HEK293 (cell line): ENCODE results near the gene CCDC117.

Experiments
- CTCF ChIA-PET: fragments of 350-600 bp; formaldehyde crosslinking; extraction: SDS; loops from one replicate; lab custom pipeline; 2021; ENCODE audit warnings: antibody characterized with exemption; lab: Yijun Ruan, JAX
- POLR2A ChIA-PET: fragments of 300-600 bp; formaldehyde crosslinking; extraction: SDS; loops from one replicate; lab custom pipeline; 2020; ENCODE audit warnings: antibody characterized with exemption, inconsistent platforms; lab: Yijun Ruan, JAX
- H3K27ac ChIP-seq: fragments of 200-500 bp; sonication (Bioruptor generic); 2 replicates; pipeline ENCODE4 v1.5.1; 2014; ENCODE audit warnings: low read depth, low read length, control low read depth, inconsistent platforms; ENCODE audit errors: extremely low read depth
- H3K36me3 ChIP-seq, 2 experiments: fragments of 200-500 bp in 1 of 2; sonication (Bioruptor generic) in 1 of 2; 1 replicate in 1 of 2; 2 replicates in 1 of 2; pipeline ENCODE4 v1.5.1; 2014 to 2017; ENCODE audit warnings: inconsistent platforms in 2 of 2, low read length in 2 of 2; ENCODE audit not compliant: control insufficient read depth in 2 of 2, insufficient read depth in 1 of 2
- H3K4me1 ChIP-seq: fragments of 200-500 bp; sonication (Bioruptor generic); 2 replicates; pipeline ENCODE4 v1.5.1; 2014; ENCODE audit warnings: mild to moderate bottlenecking, low read length, inconsistent platforms; ENCODE audit not compliant: control insufficient read depth, insufficient read depth
- H3K4me3 ChIP-seq: 2 replicates; pipeline ENCODE4 v1.5.1; 2011; ENCODE audit warnings: low read depth, mild to moderate bottlenecking, control low read depth, low read length, moderate library complexity
- H3K9me3 ChIP-seq: fragments of 200-500 bp; sonication (Bioruptor generic); 2 replicates; pipeline ENCODE4 v1.5.1; 2014; ENCODE audit warnings: low read depth, low read length, inconsistent platforms; ENCODE audit not compliant: control insufficient read depth, insufficient read depth
- FEZF1 ChIP-seq: fragments of 450-650 bp; formaldehyde crosslinking; IDR thresholded peaks from 2 replicates; pipeline ENCODE4 v1.5.1; 2016; ENCODE audit warnings: missing biosample characterization, missing genetic modification characterization
- IKZF3 ChIP-seq: fragments of 450-650 bp; IDR thresholded peaks from 2 replicates; pipeline ENCODE4 v1.5.0; 2018; ENCODE audit warnings: missing biosample characterization, mild to moderate bottlenecking, missing genetic modification characterization, moderate library complexity
- KLF10 ChIP-seq: fragments of 450-650 bp; IDR thresholded peaks from 2 replicates; pipeline ENCODE4 v1.5.1; 2018; ENCODE audit warnings: missing biosample characterization, mild to moderate bottlenecking, missing genetic modification characterization
- KLF8 ChIP-seq: fragments of 450-650 bp; formaldehyde crosslinking; IDR thresholded peaks from 2 replicates; pipeline ENCODE4 v1.5.1; 2016; ENCODE audit warnings: missing biosample characterization, missing genetic modification characterization
- SP2 ChIP-seq: fragments of 450-650 bp; formaldehyde crosslinking; IDR thresholded peaks from 2 replicates; pipeline ENCODE4 v1.5.1; 2016; ENCODE audit warnings: missing biosample characterization, missing genetic modification characterization
- SP3 ChIP-seq: fragments of 450-650 bp; formaldehyde crosslinking; IDR thresholded peaks from 2 replicates; pipeline ENCODE4 v1.5.1; 2016; ENCODE audit warnings: missing biosample characterization, missing genetic modification characterization
- SP7 ChIP-seq: fragments of 450-650 bp; formaldehyde crosslinking; IDR thresholded peaks from 2 replicates; pipeline ENCODE4 v1.5.1; 2016; ENCODE audit warnings: missing biosample characterization, missing genetic modification characterization
- YY1 ChIP-seq: fragments of 450-650 bp; formaldehyde crosslinking; IDR thresholded peaks from 2 replicates; pipeline ENCODE4 v1.5.1; 2018; ENCODE audit warnings: missing biosample characterization, missing genetic modification characterization
- ZBTB17 ChIP-seq: fragments of 450-650 bp; formaldehyde crosslinking; IDR thresholded peaks from 2 replicates; pipeline ENCODE4 v1.5.1; 2016; ENCODE audit warnings: missing biosample characterization, missing genetic modification characterization
- ZBTB20 ChIP-seq: fragments of 450-650 bp; formaldehyde crosslinking; IDR thresholded peaks from 2 replicates; pipeline ENCODE4 v1.5.1; 2016; ENCODE audit warnings: missing biosample characterization, missing genetic modification characterization
- ZEB2 ChIP-seq: fragments of 450-650 bp; formaldehyde crosslinking; IDR thresholded peaks from 2 replicates; pipeline ENCODE4 v1.5.1; 2016; ENCODE audit warnings: missing biosample characterization, missing genetic modification characterization
- ZIC2 ChIP-seq: fragments of 450-650 bp; formaldehyde crosslinking; IDR thresholded peaks from 2 replicates; pipeline ENCODE4 v1.5.1; 2016; ENCODE audit warnings: missing biosample characterization, missing genetic modification characterization
- ZNF146 ChIP-seq: fragments of 450-650 bp; formaldehyde crosslinking; IDR thresholded peaks from 2 replicates; pipeline ENCODE4 v1.5.1; 2016; ENCODE audit warnings: missing biosample characterization, missing genetic modification characterization
- ZNF2 ChIP-seq: fragments of 450-650 bp; formaldehyde crosslinking; IDR thresholded peaks from 2 replicates; pipeline ENCODE4 v1.5.1; 2016; ENCODE audit warnings: missing biosample characterization, missing genetic modification characterization
- ZNF292 ChIP-seq: fragments of 450-650 bp; formaldehyde crosslinking; IDR thresholded peaks from 2 replicates; pipeline ENCODE4 v1.5.1; 2016; ENCODE audit warnings: low read depth, missing biosample characterization, missing genetic modification characterization, borderline replicate concordance
- ZNF394 ChIP-seq: fragments of 450-650 bp; formaldehyde crosslinking; IDR thresholded peaks from 2 replicates; pipeline ENCODE4 v1.5.1; 2016; ENCODE audit warnings: missing biosample characterization, missing genetic modification characterization, mild to moderate bottlenecking, moderate library complexity, borderline replicate concordance
- ZNF596 ChIP-seq: fragments of 450-650 bp; IDR thresholded peaks from 2 replicates; pipeline ENCODE4 v1.5.0; 2018; ENCODE audit warnings: missing biosample characterization, mild to moderate bottlenecking, missing genetic modification characterization, moderate library complexity
- ZNF626 ChIP-seq: fragments of 450-650 bp; sonication (Bioruptor Pico); formaldehyde crosslinking; IDR thresholded peaks from 2 replicates; pipeline ENCODE4 v1.5.1; 2018; ENCODE audit warnings: missing biosample characterization, missing genetic modification characterization, inconsistent platforms
- ZNF654 ChIP-seq: fragments of 450-650 bp; formaldehyde crosslinking; IDR thresholded peaks from 2 replicates; pipeline ENCODE4 v1.5.1; 2016; ENCODE audit warnings: low read depth, missing biosample characterization, missing genetic modification characterization
- ZNF664 ChIP-seq: fragments of 450-650 bp; formaldehyde crosslinking; IDR thresholded peaks from 2 replicates; pipeline ENCODE4 v1.5.1; 2016; ENCODE audit warnings: missing biosample characterization, missing genetic modification characterization
- ZNF76 ChIP-seq: fragments of 450-650 bp; formaldehyde crosslinking; IDR thresholded peaks from 2 replicates; pipeline ENCODE4; 2016; ENCODE audit warnings: low read depth, missing biosample characterization, missing genetic modification characterization, borderline replicate concordance
- ZXDB ChIP-seq: fragments of 450-650 bp; formaldehyde crosslinking; IDR thresholded peaks from 2 replicates; pipeline ENCODE4 v1.5.1; 2016; ENCODE audit warnings: missing biosample characterization, missing genetic modification characterization
- TF ChIP-seq, protein P1 (sequence below): fragments of 450-650 bp; formaldehyde crosslinking; IDR thresholded peaks from 2 replicates; pipeline ENCODE4 v1.5.1; 2016; ENCODE audit warnings: missing biosample characterization, missing genetic modification characterization
- TF ChIP-seq, protein P2 (sequence below): fragments of 450-650 bp; formaldehyde crosslinking; IDR thresholded peaks from 2 replicates; pipeline ENCODE4 v1.5.1; 2016; ENCODE audit warnings: missing biosample characterization, missing genetic modification characterization
- TF ChIP-seq, protein P3 (sequence below): fragments of 450-650 bp; formaldehyde crosslinking; IDR thresholded peaks from 2 replicates; pipeline ENCODE4 v1.5.1; 2017; ENCODE audit warnings: missing biosample characterization, missing genetic modification characterization
- TF ChIP-seq, protein P4 (sequence below): fragments of 450-650 bp; formaldehyde crosslinking; IDR thresholded peaks from 2 replicates; pipeline ENCODE4 v1.5.1; 2016; ENCODE audit warnings: missing biosample characterization, missing genetic modification characterization

Gene CCDC117, protein sequence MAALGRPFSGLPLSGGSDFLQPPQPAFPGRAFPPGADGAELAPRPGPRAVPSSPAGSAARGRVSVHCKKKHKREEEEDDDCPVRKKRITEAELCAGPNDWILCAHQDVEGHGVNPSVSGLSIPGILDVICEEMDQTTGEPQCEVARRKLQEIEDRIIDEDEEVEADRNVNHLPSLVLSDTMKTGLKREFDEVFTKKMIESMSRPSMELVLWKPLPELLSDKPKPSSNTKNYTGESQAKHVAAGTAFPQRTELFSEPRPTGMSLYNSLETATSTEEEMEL

DNA sequence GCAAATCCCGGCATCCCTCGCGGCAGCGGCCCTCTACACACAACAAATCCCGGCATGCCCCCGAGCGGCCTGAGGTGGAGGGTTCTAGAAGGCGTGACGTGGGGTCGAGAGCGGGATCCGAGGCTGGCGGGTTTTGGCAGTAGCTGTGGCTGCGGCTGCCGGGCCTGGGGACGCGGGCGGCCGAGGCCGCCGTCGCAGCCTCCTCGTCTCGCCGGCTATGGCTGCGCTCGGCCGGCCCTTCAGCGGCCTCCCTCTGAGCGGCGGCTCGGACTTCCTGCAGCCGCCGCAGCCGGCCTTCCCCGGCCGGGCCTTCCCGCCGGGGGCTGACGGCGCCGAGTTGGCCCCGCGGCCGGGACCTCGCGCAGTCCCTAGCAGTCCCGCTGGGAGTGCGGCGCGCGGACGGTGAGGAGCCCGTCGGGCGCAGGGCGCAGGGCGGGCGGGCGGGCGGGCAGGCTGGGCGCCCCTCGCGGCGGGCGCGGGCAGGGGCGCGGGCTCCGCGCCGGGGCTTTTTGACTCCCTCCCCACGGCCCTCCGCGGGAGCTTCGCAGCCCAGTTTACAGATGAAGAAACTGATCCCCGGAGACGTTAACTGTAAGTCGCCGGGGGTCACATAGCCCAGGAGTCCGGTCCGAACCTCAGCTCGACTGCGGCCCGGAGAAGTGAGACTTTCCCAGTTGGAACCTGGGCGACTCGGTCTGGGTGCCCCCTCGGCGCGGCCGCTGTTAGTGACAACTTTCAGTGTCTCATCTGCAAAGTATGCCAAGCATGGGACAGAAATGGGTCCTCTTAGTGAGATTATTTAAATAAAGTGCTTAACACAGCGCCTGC, at the start of gene CCDC117:
Gene CCDC117, plus strand, starts transcription at position 63 of the 828 bp plus-strand sequence. Its CDS starts 155 bp downstream, at position 218.
- CTCF ChIA-PET: interaction anchor here (0.6 to 2.5 kb wide), 6 partner anchors 11 to 698 kb away, joined by 3 to 8 read pairs (median 3); no protein-coding TSS in a partner anchor
- Histone ChIP-seq H3K4me1 (no peaks in the 10 kb centered on the region), H3K4me3 (peak within 1 kb of the TSS; percentile 65), H3K36me3 (peaks cover 34 to 36% of the 10 kb centered on the region in 2 experiments), H3K27ac (peak within 1 kb of the TSS; percentile 97), H3K9me3 (no peaks in the 10 kb centered on the region)
- POLR2A ChIA-PET: interaction anchor here (0.6 to 2.6 kb wide), 11 partner anchors 8 to 374 kb away, joined by 3 to 25 read pairs (median 6); partner anchors contain the start of genes CHEK2, HSCB and XBP1
- no peak for TF ChIP-seq ZNF146 (tag by site-specific recombination)
- TF ChIP-seq, protein P1, sequence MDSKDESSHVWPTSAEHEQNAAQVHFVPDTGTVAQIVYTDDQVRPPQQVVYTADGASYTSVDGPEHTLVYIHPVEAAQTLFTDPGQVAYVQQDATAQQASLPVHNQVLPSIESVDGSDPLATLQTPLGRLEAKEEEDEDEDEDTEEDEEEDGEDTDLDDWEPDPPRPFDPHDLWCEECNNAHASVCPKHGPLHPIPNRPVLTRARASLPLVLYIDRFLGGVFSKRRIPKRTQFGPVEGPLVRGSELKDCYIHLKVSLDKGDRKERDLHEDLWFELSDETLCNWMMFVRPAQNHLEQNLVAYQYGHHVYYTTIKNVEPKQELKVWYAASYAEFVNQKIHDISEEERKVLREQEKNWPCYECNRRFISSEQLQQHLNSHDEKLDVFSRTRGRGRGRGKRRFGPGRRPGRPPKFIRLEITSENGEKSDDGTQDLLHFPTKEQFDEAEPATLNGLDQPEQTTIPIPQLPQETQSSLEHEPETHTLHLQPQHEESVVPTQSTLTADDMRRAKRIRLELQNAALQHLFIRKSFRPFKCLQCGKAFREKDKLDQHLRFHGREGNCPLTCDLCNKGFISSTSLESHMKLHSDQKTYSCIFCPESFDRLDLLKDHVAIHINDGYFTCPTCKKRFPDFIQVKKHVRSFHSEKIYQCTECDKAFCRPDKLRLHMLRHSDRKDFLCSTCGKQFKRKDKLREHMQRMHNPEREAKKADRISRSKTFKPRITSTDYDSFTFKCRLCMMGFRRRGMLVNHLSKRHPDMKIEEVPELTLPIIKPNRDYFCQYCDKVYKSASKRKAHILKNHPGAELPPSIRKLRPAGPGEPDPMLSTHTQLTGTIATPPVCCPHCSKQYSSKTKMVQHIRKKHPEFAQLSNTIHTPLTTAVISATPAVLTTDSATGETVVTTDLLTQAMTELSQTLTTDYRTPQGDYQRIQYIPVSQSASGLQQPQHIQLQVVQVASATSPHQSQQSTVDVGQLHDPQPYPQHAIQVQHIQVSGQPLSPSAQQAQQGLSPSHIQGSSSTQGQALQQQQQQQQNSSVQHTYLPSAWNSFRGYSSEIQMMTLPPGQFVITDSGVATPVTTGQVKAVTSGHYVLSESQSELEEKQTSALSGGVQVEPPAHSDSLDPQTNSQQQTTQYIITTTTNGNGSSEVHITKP (tag by site-specific recombination): 0 out of 2 replicates have a peak, but pooled peaks have one; percentile 18
- no peak for TF ChIP-seq ZNF664 (tag by site-specific recombination)
- TF ChIP-seq ZNF394: no peak
- TF ChIP-seq KLF8 (tag by site-specific recombination): peak; percentile 47; the same call in 1 of the 2 replicates
- TF ChIP-seq SP3 (tag by site-specific recombination): peak; percentile 50
- peak; percentile 99 for TF ChIP-seq ZNF76
- TF ChIP-seq ZIC2 (tag by site-specific recombination): no peak
- TF ChIP-seq, protein P2, sequence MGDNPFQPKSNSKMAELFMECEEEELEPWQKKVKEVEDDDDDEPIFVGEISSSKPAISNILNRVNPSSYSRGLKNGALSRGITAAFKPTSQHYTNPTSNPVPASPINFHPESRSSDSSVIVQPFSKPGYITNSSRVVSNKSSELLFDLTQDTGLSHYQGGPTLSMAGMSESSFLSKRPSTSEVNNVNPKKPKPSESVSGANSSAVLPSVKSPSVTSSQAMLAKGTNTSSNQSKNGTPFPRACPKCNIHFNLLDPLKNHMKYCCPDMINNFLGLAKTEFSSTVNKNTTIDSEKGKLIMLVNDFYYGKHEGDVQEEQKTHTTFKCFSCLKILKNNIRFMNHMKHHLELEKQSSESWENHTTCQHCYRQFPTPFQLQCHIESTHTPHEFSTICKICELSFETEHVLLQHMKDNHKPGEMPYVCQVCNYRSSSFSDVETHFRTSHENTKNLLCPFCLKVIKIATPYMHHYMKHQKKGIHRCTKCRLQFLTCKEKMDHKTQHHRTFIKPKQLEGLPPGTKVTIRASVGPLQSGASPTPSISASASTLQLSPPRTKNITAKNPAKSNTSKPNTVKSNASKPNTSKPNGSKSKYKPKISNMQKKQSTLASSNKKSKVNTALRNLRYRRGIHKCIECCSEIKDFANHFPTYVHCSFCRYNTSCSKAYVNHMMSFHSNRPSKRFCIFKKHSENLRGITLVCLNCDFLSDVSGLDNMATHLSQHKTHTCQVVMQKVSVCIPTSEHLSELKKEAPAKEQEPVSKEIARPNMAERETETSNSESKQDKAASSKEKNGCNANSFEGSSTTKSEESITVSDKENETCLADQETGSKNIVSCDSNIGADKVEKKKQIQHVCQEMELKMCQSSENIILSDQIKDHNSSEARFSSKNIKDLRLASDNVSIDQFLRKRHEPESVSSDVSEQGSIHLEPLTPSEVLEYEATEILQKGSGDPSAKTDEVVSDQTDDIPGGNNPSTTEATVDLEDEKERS (tag by site-specific recombination): no peak
- no peak for TF ChIP-seq FEZF1
- no peak for TF ChIP-seq ZNF2 (tag by site-specific recombination)
- no peak for TF ChIP-seq IKZF3 (tag by site-specific recombination)
- TF ChIP-seq SP2 (tag by site-specific recombination): 0 out of 2 replicates have a peak, but pooled peaks have one; percentile 10
- 0 out of 2 replicates have a peak, but pooled peaks have one; percentile 2 for TF ChIP-seq ZEB2
- peak; percentile 48; the same call in 1 of the 2 replicates for TF ChIP-seq ZNF596
- TF ChIP-seq ZNF654 (tag by site-specific recombination): no peak
- 0 out of 2 replicates have a peak, but pooled peaks have one; percentile 8 for TF ChIP-seq ZNF626 (tag by site-specific recombination)
- TF ChIP-seq, protein P3, sequence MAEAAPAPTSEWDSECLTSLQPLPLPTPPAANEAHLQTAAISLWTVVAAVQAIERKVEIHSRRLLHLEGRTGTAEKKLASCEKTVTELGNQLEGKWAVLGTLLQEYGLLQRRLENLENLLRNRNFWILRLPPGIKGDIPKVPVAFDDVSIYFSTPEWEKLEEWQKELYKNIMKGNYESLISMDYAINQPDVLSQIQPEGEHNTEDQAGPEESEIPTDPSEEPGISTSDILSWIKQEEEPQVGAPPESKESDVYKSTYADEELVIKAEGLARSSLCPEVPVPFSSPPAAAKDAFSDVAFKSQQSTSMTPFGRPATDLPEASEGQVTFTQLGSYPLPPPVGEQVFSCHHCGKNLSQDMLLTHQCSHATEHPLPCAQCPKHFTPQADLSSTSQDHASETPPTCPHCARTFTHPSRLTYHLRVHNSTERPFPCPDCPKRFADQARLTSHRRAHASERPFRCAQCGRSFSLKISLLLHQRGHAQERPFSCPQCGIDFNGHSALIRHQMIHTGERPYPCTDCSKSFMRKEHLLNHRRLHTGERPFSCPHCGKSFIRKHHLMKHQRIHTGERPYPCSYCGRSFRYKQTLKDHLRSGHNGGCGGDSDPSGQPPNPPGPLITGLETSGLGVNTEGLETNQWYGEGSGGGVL: peak; percentile 99
- TF ChIP-seq KLF10 (tag by site-specific recombination): peak; percentile 40; the same call in 1 of the 2 replicates
- TF ChIP-seq ZNF292 (tag by site-specific recombination): no peak
- peak; percentile 67; the same call in 1 of the 2 replicates for TF ChIP-seq ZBTB17 (tag by site-specific recombination)
- TF ChIP-seq, protein P4, sequence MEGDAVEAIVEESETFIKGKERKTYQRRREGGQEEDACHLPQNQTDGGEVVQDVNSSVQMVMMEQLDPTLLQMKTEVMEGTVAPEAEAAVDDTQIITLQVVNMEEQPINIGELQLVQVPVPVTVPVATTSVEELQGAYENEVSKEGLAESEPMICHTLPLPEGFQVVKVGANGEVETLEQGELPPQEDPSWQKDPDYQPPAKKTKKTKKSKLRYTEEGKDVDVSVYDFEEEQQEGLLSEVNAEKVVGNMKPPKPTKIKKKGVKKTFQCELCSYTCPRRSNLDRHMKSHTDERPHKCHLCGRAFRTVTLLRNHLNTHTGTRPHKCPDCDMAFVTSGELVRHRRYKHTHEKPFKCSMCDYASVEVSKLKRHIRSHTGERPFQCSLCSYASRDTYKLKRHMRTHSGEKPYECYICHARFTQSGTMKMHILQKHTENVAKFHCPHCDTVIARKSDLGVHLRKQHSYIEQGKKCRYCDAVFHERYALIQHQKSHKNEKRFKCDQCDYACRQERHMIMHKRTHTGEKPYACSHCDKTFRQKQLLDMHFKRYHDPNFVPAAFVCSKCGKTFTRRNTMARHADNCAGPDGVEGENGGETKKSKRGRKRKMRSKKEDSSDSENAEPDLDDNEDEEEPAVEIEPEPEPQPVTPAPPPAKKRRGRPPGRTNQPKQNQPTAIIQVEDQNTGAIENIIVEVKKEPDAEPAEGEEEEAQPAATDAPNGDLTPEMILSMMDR (tag by site-specific recombination): no peak
- TF ChIP-seq YY1 (tag by site-specific recombination): peak; percentile 93
- TF ChIP-seq SP7 (tag by site-specific recombination): 0 out of 2 replicates have a peak, but pooled peaks have one; percentile 35
- TF ChIP-seq ZXDB: peak; percentile 85
- peak; percentile 52; the same call in 1 of the 2 replicates for TF ChIP-seq ZBTB20
